A673 (cell line): ENCODE results near the gene CHST1.

Source experiments
- CTCF ChIP-seq: fragments of 300-800, 200-600 bp; sonication (generic); conservative IDR thresholded peaks from 2 replicates; pipeline ENCODE4 v1.5.1; 2017; ENCODE audit warnings: low read depth, mild to moderate bottlenecking, antibody characterized with exemption, low read length, moderate library complexity, mixed read lengths
- EZH2 ChIP-seq: fragments of 200-600 bp; sonication (generic); IDR thresholded peaks from 2 replicates; pipeline ENCODE4 v1.6.1; 2017; ENCODE audit warnings: borderline replicate concordance, low read depth, mild to moderate bottlenecking, mixed read lengths, antibody characterized with exemption, low read length; ENCODE audit not compliant: poor library complexity, severe bottlenecking

- TF ChIP-seq CTCF (no peak), EZH2 (no peak)
Measured at GRCh38 chr11:45649544-45650165, 15.8 kb downstream of the CHST1 start.
